ENCODE results near the gene REM2. TPM values are rescaled to one million over a fixed set of nuclear protein-coding genes. Genes with fewer than 3 reads are reported as not detected.

The REM2 gene, protein sequence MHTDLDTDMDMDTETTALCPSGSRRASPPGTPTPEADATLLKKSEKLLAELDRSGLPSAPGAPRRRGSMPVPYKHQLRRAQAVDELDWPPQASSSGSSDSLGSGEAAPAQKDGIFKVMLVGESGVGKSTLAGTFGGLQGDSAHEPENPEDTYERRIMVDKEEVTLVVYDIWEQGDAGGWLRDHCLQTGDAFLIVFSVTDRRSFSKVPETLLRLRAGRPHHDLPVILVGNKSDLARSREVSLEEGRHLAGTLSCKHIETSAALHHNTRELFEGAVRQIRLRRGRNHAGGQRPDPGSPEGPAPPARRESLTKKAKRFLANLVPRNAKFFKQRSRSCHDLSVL
- total RNA-seq: 0.07 and 0.13 TPM in 2 replicates

DNA sequence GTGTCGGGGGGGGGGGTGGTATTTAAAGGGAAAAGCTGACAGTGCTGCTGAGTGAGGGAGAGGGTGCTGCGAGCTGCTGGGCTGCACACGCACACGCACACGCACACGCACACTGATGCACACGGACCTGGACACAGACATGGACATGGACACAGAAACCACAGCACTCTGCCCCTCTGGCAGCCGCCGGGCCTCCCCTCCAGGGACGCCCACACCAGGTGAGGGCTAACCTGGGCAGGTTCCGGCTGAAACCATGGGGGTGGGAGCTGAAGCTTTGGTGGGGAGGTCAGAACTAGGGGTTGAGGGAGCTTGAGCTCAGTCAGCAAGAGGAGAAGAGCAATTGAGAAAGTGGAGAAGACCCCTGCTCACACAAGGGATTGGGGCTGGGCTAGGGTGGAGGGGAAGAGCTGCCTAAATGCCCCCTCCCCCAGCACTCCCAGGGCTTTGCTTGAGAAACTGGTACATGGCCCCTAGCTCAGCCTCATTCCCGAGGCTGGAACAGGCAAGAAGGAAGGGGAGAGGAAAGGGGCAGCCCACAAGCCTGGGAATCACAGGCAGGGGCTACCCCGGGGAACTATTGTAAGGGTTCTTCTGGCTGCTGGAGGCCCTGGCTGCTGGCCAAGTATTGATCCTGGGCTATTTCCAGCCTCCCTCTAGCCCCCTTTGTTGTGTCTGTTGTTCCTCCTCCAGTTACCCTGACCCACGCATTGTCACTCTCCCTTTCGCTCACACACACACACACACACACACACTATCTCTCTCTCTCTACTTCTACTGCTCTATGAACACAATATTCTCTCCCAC lies at the start of gene REM2:
TSS of gene REM2 (plus strand) at position 50 of the 804 bp plus-strand sequence. CDS start at position 116, 66 bp downstream.

DNA sequence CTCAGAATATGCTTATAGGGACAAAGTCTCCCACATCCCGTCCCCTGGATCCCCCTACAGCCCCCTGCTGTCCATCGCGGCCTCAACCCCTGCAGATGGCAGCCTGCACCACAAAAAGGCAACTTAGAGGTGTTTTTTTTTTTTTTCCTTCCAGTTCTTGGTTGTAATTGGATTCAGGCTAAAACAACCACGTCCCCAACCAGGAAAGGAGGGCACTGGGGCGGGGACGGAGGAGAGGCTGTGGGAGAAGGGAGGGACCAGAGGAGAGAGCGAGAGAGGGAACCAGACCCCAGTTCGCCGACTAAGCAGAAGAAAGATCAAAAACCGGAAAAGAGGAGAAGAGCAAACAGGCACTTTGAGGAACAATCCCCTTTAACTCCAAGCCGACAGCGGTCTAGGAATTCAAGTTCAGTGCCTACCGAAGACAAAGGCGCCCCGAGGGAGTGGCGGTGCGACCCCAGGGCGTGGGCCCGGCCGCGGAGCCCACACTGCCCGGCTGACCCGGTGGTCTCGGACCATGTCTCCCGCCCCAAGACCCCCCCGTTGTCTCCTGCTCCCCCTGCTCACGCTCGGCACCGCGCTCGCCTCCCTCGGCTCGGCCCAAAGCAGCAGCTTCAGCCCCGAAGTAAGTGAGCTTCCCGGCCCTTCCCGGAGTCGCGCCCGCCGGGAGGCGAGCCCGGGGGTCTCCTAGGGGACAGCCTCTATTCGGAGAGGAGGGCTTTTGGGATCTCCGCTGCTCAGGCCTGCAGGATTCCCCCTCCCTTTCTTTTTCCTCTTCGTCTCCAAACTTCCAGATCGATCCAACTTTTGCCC lies 46.5 kb upstream of the REM2 start, which contains the start of gene MMP14:
TSS of gene MMP14 (plus strand) at position 285 of the 813 bp plus-strand sequence. CDS start at position 518, 233 bp downstream.

DNA sequence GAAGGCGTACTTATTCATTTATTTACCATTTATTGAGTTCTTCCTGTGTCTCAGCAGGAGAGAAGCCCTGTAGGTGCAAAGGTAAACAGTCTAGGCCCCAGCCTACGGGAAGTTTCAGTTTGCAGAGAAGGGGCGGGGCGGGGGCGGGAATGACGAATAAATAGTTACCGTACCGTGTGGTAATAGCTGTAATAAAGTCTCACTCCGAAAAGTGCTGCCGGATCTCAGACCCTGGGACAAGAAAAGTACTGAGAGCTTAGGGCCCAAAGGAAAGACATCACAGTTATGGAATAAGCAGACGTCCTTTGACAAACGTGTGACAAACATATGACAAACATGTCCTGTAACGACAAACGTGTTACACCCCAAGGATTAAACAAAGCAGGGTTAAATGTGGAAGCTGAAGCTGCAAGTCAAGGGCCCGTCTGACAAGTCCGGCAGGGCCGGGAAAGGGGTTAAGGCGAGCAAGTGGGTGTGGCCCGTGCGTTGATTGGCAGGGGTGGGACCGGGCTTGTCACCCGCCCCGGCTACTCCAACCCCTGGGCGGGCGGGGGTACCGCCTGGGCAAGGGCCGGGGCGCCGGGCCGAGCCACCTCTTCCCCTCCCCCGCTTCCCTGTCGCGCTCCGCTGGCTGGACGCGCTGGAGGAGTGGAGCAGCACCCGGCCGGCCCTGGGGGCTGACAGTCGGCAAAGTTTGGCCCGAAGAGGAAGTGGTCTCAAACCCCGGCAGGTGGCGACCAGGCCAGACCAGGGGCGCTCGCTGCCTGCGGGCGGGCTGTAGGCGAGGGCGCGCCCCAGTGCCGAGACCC lies 11.6 kb upstream of the REM2 start, which contains the start of gene LRP10:
TSS of gene LRP10 (plus strand) at position 517 of the 809 bp plus-strand sequence. CDS start 564 bp downstream, outside the sequence.

DNA sequence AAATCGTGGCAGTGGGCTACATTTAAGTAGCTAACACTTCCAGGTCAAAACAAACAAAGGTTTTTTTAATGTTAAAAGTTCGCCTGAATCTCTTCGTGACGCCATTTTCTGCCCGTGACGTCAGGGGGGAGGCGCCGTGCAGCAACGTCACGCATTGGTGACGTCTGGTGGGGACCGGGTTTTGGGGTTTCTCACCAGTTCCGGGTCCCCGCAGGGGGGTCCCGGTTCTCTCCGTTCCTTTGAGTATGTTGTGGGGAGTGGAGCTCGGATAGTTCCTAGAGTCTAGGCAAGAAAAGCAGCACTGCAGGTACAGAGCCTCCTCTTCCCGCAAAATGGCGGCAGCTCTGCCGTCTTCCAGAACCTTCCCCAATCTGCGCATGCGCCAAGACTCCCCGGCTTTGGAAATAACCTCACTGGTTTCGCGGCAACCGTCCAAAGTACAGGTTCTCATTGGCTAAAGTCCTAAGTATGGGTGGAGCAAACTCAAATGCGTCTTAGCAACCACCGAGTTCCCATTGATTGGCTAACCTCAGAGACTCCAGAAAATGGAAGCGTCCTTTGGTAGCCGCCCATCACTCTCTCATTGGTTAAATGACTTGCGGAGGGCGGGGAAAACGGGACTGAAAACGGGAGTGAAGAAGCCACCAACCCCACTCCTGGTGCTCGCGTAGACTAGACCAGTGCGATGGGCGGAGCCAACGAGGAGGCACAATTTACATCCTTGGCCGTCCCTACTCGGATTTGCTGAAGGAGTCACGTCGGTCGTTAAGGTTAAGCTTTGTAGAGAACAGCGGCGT lies 36.0 kb downstream of the REM2 start, which contains the start of gene RBM23:
TSS of gene RBM23 (minus strand) at position 346 of the 797 bp plus-strand sequence.

DNA sequence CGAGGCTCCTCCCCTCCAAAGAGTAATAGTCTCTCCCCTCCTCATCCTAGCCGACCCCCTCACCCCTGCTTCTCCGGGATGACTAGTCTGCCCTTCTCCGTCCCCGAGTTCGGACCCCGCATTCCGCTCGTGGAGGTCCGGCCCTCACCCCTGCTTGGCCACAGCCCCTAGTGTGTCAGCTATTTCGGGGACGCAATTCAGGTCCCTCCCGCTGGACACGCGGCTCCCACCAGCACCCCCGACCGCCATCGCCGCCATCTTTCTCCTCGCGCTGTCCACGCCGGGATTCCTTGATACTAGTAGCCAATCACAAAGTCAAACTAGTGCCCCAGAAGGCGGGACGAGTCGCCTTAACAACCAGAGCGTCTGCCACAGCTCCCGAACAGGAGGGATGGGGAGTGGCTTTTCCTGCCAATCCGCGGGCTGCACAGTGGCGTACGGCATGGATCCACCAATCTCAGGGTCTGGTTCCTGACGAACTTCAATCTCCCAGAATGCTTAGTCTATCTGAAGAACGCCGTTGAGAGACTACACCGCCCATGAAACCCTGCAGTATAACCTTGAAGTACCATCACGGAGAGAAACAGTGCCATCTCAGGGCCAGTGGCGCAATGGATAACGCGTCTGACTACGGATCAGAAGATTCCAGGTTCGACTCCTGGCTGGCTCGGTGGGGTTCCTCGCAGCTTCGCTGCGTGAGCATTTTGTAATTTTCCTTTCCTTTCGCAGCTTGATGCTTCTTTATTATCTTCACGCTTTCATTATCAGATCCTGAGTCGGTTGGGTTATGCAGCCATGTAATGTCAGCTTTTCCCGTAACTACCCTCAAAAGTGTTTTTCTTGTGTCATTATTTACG lies 46.3 kb downstream of the REM2 start, which contains the start of gene PRMT5:
TSS of gene PRMT5 (minus strand) at position 273 of the 857 bp plus-strand sequence. CDS start at position 258, 15 bp downstream.

Other genes starting within 250 kb of the REM2 start
- gene OR6J1, start 238.9 kb upstream of the REM2 start, total RNA-seq: 0.03 TPM in 1 of 2 replicates, not detected in the other
- gene OXA1L, start 116.5 kb upstream of the REM2 start, total RNA-seq: 77.8 and 97.1 TPM in 2 replicates
- gene SLC7A7, start 67.8 kb upstream of the REM2 start, total RNA-seq: 3.4 and 34.2 TPM in 2 replicates
- gene MRPL52, start 53.3 kb upstream of the REM2 start, total RNA-seq: 27.4 and 27.9 TPM in 2 replicates
- gene MMP14, start 46.6 kb upstream of the REM2 start, total RNA-seq: 445 and 1,032 TPM in 2 replicates
- 262 and 319 TPM in 2 replicates for gene LRP10, start 11.5 kb upstream of the REM2 start, total RNA-seq
- 47.0 and 52.3 TPM in 2 replicates for gene RBM23, start 35.9 kb downstream of the REM2 start, total RNA-seq
- 47.2 and 51.7 TPM in 2 replicates for gene PRMT5, start 46.2 kb downstream of the REM2 start, total RNA-seq
- gene HAUS4, start 73.9 kb downstream of the REM2 start, total RNA-seq: 22.2 and 30.2 TPM in 2 replicates
- gene AJUBA, start 99.3 kb downstream of the REM2 start, total RNA-seq: 43.2 and 61.2 TPM in 2 replicates
- gene C14orf93, start 126.9 kb downstream of the REM2 start, total RNA-seq: 10.2 and 12.7 TPM in 2 replicates
- gene PSMB5, start 151.7 kb downstream of the REM2 start, total RNA-seq: 174 and 207 TPM in 2 replicates
- not detected in 2 replicates for gene PSMB11, start 159.0 kb downstream of the REM2 start, total RNA-seq
- gene CDH24, start 174.3 kb downstream of the REM2 start, total RNA-seq: 5.0 and 5.1 TPM in 2 replicates
- gene ACIN1, start 211.9 kb downstream of the REM2 start, total RNA-seq: 67.6 and 71.1 TPM in 2 replicates
- gene C14orf119, start 212.3 kb downstream of the REM2 start, total RNA-seq: 58.3 and 60.9 TPM in 2 replicates
- 0.13 TPM in 1 of 2 replicates, not detected in the other for gene CIROP, start 221.8 kb downstream of the REM2 start, total RNA-seq
- gene CEBPE, start 236.0 kb downstream of the REM2 start, total RNA-seq: not detected in 2 replicates